ENCODE results near the gene DCC.

The DCC gene

DNA sequence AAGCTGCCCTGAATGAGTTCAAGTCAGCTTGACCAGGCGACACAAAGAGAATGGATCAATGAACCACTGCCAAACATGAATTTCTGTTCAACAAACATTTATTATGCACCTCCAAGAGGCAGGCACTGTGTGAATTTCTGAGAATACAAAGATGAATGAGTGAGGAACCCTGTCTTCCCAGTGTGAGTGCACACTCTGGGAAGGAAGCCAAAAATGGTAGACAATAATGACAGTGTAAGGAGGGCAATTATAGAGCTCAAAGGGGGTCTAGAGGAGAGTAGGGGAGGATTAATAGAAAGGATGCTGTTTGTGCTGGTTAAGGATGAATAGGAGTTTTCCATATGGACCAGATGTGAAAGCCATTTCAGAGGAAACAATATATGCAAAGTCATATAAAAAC is 213.4 kb downstream of the DCC start:
- no peaks in the 10 kb centered on the region for H3K9me3 ChIP-seq (ENCODE audit: insufficient read depth, low read depth, low read length)
- no peaks in the 10 kb centered on the region for H3K27me3 ChIP-seq (ENCODE audit: insufficient read depth, low read length, poor library complexity, severe bottlenecking)
- no peak for TF ChIP-seq EZH2phosphoT487 (IDR thresholded peaks at IDR 0.05; ENCODE audit: borderline replicate concordance)
- TF ChIP-seq, protein P1, sequence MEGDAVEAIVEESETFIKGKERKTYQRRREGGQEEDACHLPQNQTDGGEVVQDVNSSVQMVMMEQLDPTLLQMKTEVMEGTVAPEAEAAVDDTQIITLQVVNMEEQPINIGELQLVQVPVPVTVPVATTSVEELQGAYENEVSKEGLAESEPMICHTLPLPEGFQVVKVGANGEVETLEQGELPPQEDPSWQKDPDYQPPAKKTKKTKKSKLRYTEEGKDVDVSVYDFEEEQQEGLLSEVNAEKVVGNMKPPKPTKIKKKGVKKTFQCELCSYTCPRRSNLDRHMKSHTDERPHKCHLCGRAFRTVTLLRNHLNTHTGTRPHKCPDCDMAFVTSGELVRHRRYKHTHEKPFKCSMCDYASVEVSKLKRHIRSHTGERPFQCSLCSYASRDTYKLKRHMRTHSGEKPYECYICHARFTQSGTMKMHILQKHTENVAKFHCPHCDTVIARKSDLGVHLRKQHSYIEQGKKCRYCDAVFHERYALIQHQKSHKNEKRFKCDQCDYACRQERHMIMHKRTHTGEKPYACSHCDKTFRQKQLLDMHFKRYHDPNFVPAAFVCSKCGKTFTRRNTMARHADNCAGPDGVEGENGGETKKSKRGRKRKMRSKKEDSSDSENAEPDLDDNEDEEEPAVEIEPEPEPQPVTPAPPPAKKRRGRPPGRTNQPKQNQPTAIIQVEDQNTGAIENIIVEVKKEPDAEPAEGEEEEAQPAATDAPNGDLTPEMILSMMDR (conservative IDR thresholded peaks at IDR 0.05; ENCODE audit: low read length), result no peak
- no peaks in the 10 kb centered on the region for H3F3A ChIP-seq (ENCODE audit: low read depth)
- no peak overlapping the region for H3K9ac ChIP-seq (ENCODE audit: low read depth, low read length, poor library complexity, severe bottlenecking)
- no peak overlapping the region for H3K4me3 ChIP-seq (ENCODE audit: low read length, poor library complexity, severe bottlenecking)
- H3K36me3 ChIP-seq (ENCODE audit: insufficient read depth, low read length), result no peaks in the 10 kb centered on the region
- no peaks in the 10 kb centered on the region for H3K79me2 ChIP-seq (ENCODE audit: insufficient read depth, low read length)
- no peak overlapping the region for H3K4me2 ChIP-seq (ENCODE audit: low read depth, low read length, poor library complexity, severe bottlenecking)
- no peaks in the 10 kb centered on the region for H3K4me1 ChIP-seq (ENCODE audit: insufficient read depth, low read length, poor library complexity, severe bottlenecking)
- no peak overlapping the region for H2AFZ ChIP-seq (ENCODE audit: low read length)
- no peaks in the 10 kb centered on the region for H3K9me2 ChIP-seq (replicated peaks; ENCODE audit: low read depth, low read length)
- H4K20me1 ChIP-seq (ENCODE audit: insufficient read depth, low read length, poor library complexity, severe bottlenecking), result no peaks in the 10 kb centered on the region

DNA sequence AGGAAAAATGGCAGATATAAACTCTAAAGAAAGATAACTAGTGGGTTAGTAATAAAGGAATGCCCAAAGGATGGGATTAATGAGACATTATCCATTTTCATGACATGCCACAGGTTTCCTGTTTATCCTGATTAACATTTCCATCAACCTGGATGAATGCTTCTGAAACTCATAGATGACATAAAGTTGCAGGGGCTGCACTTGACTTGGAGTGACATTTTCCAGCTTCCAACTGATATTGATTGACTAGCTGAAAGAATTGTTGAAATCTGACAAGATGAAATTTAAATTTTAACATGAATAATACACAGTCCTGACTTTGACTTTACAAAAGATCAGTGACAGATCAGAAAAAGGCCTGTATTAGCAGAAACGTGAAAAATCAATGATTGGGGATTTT is 214.2 kb downstream of the DCC start:
- H3K4me3 ChIP-seq (ENCODE audit: low read length, poor library complexity, severe bottlenecking), result no peak overlapping the region
- no peaks in the 10 kb centered on the region for H3K9me2 ChIP-seq (replicated peaks; ENCODE audit: low read depth, low read length)
- TF ChIP-seq, protein P1 (conservative IDR thresholded peaks at IDR 0.05; ENCODE audit: low read length), result no peak
- no peak for TF ChIP-seq EZH2phosphoT487 (IDR thresholded peaks at IDR 0.05; ENCODE audit: borderline replicate concordance)

DNA sequence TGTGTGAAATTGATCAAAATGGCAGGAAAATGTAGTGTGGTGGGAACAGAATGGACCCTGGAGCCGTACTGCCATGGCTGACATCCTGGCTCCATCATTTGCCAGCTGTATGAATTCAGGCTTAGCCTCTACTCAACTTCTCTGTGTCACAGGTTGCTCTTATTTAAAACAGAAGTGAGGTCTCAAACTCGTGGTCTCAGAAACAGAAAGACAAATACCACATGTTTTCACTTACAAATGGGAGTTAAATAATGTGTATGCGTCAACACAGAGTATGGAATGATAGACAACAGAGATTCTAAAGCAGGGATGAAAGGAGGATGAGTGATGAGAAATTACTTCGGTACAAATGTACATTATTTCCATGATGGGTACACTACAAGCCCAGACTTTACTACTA is 227.4 kb downstream of the DCC start:
- no peak for TF ChIP-seq EZH2phosphoT487 (IDR thresholded peaks at IDR 0.05; ENCODE audit: borderline replicate concordance)
- TF ChIP-seq, protein P1 (conservative IDR thresholded peaks at IDR 0.05; ENCODE audit: low read length), result no peak
- Histone ChIP-seq H2AFZ (ENCODE audit: low read length) (no peak overlapping the region), H3K9ac (ENCODE audit: low read depth, low read length, poor library complexity, severe bottlenecking) (no peak overlapping the region), H3K36me3 (ENCODE audit: insufficient read depth, low read length) (no peaks in the 10 kb centered on the region), H4K20me1 (ENCODE audit: insufficient read depth, low read length, poor library complexity, severe bottlenecking) (no peaks in the 10 kb centered on the region), H3K4me1 (ENCODE audit: insufficient read depth, low read length, poor library complexity, severe bottlenecking) (no peaks in the 10 kb centered on the region), H3K79me2 (ENCODE audit: insufficient read depth, low read length) (no peaks in the 10 kb centered on the region), H3K9me2 (replicated peaks; ENCODE audit: low read depth, low read length) (no peaks in the 10 kb centered on the region), H3K4me3 (ENCODE audit: low read length, poor library complexity, severe bottlenecking) (no peak overlapping the region), H3F3A (ENCODE audit: low read depth) (no peaks in the 10 kb centered on the region), H3K27me3 (ENCODE audit: insufficient read depth, low read length, poor library complexity, severe bottlenecking) (no peaks in the 10 kb centered on the region), H3K9me3 (ENCODE audit: insufficient read depth, low read depth, low read length) (no peaks in the 10 kb centered on the region), H3K4me2 (ENCODE audit: low read depth, low read length, poor library complexity, severe bottlenecking) (no peak overlapping the region)

More for the DNA sequence above, 214.2 kb downstream of the DCC start:
- Histone ChIP-seq H3K9me3 (ENCODE audit: insufficient read depth, low read depth, low read length) (no peaks in the 10 kb centered on the region), H4K20me1 (ENCODE audit: insufficient read depth, low read length, poor library complexity, severe bottlenecking) (no peaks in the 10 kb centered on the region), H3K9ac (ENCODE audit: low read depth, low read length, poor library complexity, severe bottlenecking) (no peak overlapping the region), H3K4me2 (ENCODE audit: low read depth, low read length, poor library complexity, severe bottlenecking) (no peak overlapping the region), H2AFZ (ENCODE audit: low read length) (no peak overlapping the region), H3K36me3 (ENCODE audit: insufficient read depth, low read length) (no peaks in the 10 kb centered on the region), H3K27me3 (ENCODE audit: insufficient read depth, low read length, poor library complexity, severe bottlenecking) (no peaks in the 10 kb centered on the region), H3F3A (ENCODE audit: low read depth) (no peaks in the 10 kb centered on the region), H3K4me1 (ENCODE audit: insufficient read depth, low read length, poor library complexity, severe bottlenecking) (no peaks in the 10 kb centered on the region), H3K79me2 (ENCODE audit: insufficient read depth, low read length) (no peaks in the 10 kb centered on the region)

Measured in Loucy (cell line).